HepG2 (cell line): ENCODE results near the gene MRPL9. TPM values are rescaled to one million over a fixed set of nuclear protein-coding genes. Genes with fewer than 3 reads are reported as not detected.

Experiments used
- ERF ChIP-seq: IDR thresholded peaks from 2 replicates; pipeline ENCODE4 v1.6.1; 2018; ENCODE audit warnings: missing biosample characterization, missing genetic modification reagents
- IRF2 ChIP-seq: IDR thresholded peaks from 2 replicates; pipeline ENCODE4 v1.6.1; 2018; ENCODE audit warnings: missing genetic modification reagents, missing compliant biosample characterization
- KIAA2018 ChIP-seq: sonication (generic); formaldehyde crosslinking; IDR thresholded peaks from 2 replicates; pipeline ENCODE4 v1.5.0; 2020; ENCODE audit warnings: mild to moderate bottlenecking, missing genetic modification reagents, borderline replicate concordance
- ONECUT2 ChIP-seq: sonication (generic); formaldehyde crosslinking; IDR thresholded peaks from 2 replicates; pipeline ENCODE4 v1.4.0; 2020; ENCODE audit warnings: missing genetic modification reagents
- SMAD3 ChIP-seq: sonication (generic); formaldehyde crosslinking; IDR thresholded peaks from 2 replicates; pipeline ENCODE4 v1.4.0; 2020; ENCODE audit warnings: missing genetic modification reagents
- SMAD9 ChIP-seq: sonication (generic); formaldehyde crosslinking; IDR thresholded peaks from 2 replicates; pipeline ENCODE4 v1.5.1; 2020; ENCODE audit warnings: mild to moderate bottlenecking, missing genetic modification reagents
- TERF1 ChIP-seq: sonication (generic); formaldehyde crosslinking; IDR thresholded peaks from 2 replicates; pipeline ENCODE4 v1.8.0; 2022; ENCODE audit warnings: mild to moderate bottlenecking, missing genetic modification reagents, moderate library complexity
- ZBED4 ChIP-seq: sonication (generic); formaldehyde crosslinking; IDR thresholded peaks from 2 replicates; pipeline ENCODE4 v1.4.0; 2020; ENCODE audit warnings: missing genetic modification reagents, borderline replicate concordance
- ZBTB38 ChIP-seq: sonication (generic); formaldehyde crosslinking; IDR thresholded peaks from 2 replicates; pipeline ENCODE4 v1.5.1; 2020; ENCODE audit warnings: mild to moderate bottlenecking, missing genetic modification reagents
- ZEB1 ChIP-seq: IDR thresholded peaks from 2 replicates; pipeline ENCODE4 v1.6.1; 2012; ENCODE audit warnings: mild to moderate bottlenecking, low read depth, inconsistent platforms; ENCODE audit not compliant: insufficient replicate concordance
- ZNF34 ChIP-seq: sonication (generic); formaldehyde crosslinking; IDR thresholded peaks from 2 replicates; pipeline ENCODE4 v1.4.0; 2020; ENCODE audit warnings: mild to moderate bottlenecking, missing genetic modification reagents, borderline replicate concordance
- ZNF567 ChIP-seq: sonication (generic); formaldehyde crosslinking; IDR thresholded peaks from 2 replicates; pipeline ENCODE4 v1.8.1; 2023; ENCODE audit warnings: mild to moderate bottlenecking, missing genetic modification reagents, borderline replicate concordance
- ZNF589 ChIP-seq: sonication (generic); formaldehyde crosslinking; conservative IDR thresholded peaks from 2 replicates; pipeline ENCODE4 v1.8.0; 2022; ENCODE audit warnings: mild to moderate bottlenecking, moderate library complexity, missing genetic modification reagents
- ZSCAN9 ChIP-seq: IDR thresholded peaks from 2 replicates; pipeline ENCODE4 v1.6.1; 2016; ENCODE audit warnings: borderline replicate concordance
- polyA plus RNA-seq, 8 experiments: library from polyadenylated mRNA; depleted of rRNA in 3 of 8; stranded (reverse) in 7 of 8; unstranded in 1 of 8; fragments of >200 nt; fragmentation: Illumina TruSeq in 4 of 8; extraction: Trizol in 4 of 8; gene quantifications; 2 replicates each; pipeline versions ENCODE4 v1.2.1 to v1.2.3, GENCODE V29; 2011 to 2016; ENCODE audit warnings: low read depth in 4 of 8, missing spikeins in 1 of 8, mixed read lengths in 1 of 8; ENCODE audit not compliant: insufficient read depth in 1 of 8
- total RNA-seq, 5 experiments: library from RNA; depleted of rRNA; stranded (reverse); fragments of >200 nt; fragmentation: Illumina TruSeq; extraction: Trizol; gene quantifications; 2 replicates each; pipeline ENCODE4 v1.2.3, GENCODE V29; 2016; ENCODE audit warnings: low read depth in 1 of 5

The MRPL9 gene
- total and polyA plus RNA-seq, 2 of the 13 experiments (the other 11 are each of a cell fraction or from before 2014, with no cell fraction given), result 72.1 to 107 TPM

GRCh38 chr1:151762941-151763921, at the start of gene MRPL9 (continued):
- TF ChIP-seq KIAA2018 (CRISPR knock-in tag) (no peak), TERF1 (CRISPR knock-in tag) (no peak), SMAD3 (CRISPR knock-in tag) (peak; percentile 66; the same call in 1 of the 2 replicates), ZNF34 (CRISPR knock-in tag) (no peak), SMAD9 (CRISPR knock-in tag) (no peak), ZNF589 (CRISPR knock-in tag) (no peak), ZBTB38 (CRISPR knock-in tag) (no peak), ZEB1 (no peak), ERF (CRISPR knock-in tag) (no peak), ZNF567 (CRISPR knock-in tag) (0 out of 2 replicates have a peak, but pooled peaks have one; percentile 8), ONECUT2 (CRISPR knock-in tag) (no peak), ZBED4 (peak; percentile 49; the same call in 1 of the 2 replicates), IRF2 (CRISPR knock-in tag) (no peak), ZSCAN9 (no peak; the same call in 1 of the 2 replicates)
